Fibroblast of the aortic adventitia (primary cell): Measurements from ENCODE around the gene HDAC8. TPM values are rescaled to one million over a fixed set of nuclear protein-coding genes. Genes with fewer than 3 reads are reported as not detected.
"Not testable (repeated sequence)": the region's sequence is repeated elsewhere in the genome, so short reads cannot be mapped to it uniquely, and the experiment has no call there.

ENCODE experiments used
- DNase-seq: peaks from one replicate; pipeline ENCODE4 v3.0.0-alpha.2; 2010; ENCODE audit warnings: low read depth
- H3K4me3 ChIP-seq: 2 replicates; pipeline ENCODE4 v1.5.1; 2011; ENCODE audit warnings: low read depth, mild to moderate bottlenecking, control low read depth, low read length, moderate library complexity
- total RNA-seq: library from RNA; depleted of rRNA; stranded (reverse); fragments of >200 nt; gene quantifications from 2 replicates; pipeline ENCODE4 v1.2.3, GENCODE V29; 2012; ENCODE audit warnings: low replicate concordance
- TF ChIP-seq, protein P1 (sequence below): IDR thresholded peaks from 2 replicates; pipeline ENCODE4 v1.5.1; 2011; ENCODE audit warnings: mild to moderate bottlenecking, low read length, control low read depth, inconsistent platforms; ENCODE audit not compliant: insufficient read depth

The HDAC8 gene
- total RNA-seq, 1 donor: 18.9 TPM

DNA sequence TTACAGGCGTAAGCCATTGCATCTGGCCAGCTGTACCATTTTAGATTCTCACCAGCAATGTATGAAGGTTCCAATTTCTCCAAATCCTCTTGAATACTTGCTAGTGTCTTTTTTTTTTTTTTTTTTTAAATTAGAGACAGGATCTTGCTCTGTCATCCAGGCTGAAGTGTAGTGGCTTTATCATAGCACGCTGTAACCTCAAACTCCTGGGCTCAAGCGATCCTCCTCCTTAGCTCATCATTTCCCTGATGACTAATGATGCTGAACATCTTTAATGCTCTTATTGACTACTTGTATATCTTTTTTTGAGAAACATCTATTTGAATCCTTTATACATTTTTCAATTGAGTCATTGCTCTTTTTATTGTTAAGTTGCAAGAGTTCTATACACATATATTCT lies 40.3 kb downstream of the HDAC8 start:
- DNase-seq: no peak
- no peak overlapping the region for H3K4me3 ChIP-seq
- TF ChIP-seq, protein P1, sequence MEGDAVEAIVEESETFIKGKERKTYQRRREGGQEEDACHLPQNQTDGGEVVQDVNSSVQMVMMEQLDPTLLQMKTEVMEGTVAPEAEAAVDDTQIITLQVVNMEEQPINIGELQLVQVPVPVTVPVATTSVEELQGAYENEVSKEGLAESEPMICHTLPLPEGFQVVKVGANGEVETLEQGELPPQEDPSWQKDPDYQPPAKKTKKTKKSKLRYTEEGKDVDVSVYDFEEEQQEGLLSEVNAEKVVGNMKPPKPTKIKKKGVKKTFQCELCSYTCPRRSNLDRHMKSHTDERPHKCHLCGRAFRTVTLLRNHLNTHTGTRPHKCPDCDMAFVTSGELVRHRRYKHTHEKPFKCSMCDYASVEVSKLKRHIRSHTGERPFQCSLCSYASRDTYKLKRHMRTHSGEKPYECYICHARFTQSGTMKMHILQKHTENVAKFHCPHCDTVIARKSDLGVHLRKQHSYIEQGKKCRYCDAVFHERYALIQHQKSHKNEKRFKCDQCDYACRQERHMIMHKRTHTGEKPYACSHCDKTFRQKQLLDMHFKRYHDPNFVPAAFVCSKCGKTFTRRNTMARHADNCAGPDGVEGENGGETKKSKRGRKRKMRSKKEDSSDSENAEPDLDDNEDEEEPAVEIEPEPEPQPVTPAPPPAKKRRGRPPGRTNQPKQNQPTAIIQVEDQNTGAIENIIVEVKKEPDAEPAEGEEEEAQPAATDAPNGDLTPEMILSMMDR: no peak

GRCh38 chrX:72526534-72527508 lies 45.8 kb downstream of the HDAC8 start:
- TF ChIP-seq, protein P1: no peak
- no peak overlapping the region for H3K4me3 ChIP-seq
- DNase-seq: peak; percentile 45

DNA sequence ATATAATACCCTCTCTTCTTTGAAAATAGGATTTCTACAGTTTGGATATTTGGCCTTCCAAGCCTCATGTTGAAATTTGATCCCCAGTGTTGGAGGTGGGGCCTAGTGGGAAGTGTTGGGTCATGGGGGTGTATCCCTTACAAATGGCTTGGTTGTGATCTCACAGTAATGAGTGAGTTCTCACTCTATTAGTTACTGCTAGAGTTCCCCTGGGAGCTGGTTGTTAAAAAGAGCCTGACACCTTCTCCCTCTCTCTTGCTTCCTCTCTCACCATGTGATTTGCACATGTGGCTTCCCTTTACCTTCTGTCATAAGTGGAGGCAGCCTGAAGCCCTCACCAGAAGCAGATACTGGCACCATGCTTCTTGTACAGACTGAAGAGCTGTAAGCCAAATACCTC lies 73.9 kb downstream of the HDAC8 start:
- no peak overlapping the region for H3K4me3 ChIP-seq
- DNase-seq: no peak
- TF ChIP-seq, protein P1: no peak

GRCh38 chrX:72495046-72495445 lies 77.6 kb downstream of the HDAC8 start:
- TF ChIP-seq, protein P1: no peak
- peak; percentile 51 for DNase-seq
- no peak overlapping the region for H3K4me3 ChIP-seq

- no peak for DNase-seq
- TF ChIP-seq, protein P1: no peak
- no peak overlapping the region for H3K4me3 ChIP-seq
Observed at GRCh38 chrX:72492499-72492898, 80.1 kb downstream of the HDAC8 start.

DNA sequence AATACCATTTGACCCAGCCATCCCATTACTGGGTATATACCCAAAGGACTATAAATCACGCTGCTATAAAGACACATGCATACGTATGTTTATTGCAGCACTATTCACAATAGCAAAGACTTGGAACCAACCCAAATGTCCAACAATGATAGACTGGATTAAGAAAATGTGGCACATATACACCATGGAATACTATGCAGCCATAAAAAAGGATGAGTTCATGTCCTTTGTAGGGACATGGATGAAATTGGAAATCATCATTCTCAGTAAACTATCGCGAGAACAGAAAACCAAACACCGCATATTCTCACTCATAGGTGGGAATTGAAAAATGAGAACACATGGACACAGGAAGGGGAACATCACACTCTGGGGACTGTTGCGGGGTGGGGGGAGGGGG lies 82.4 kb downstream of the HDAC8 start:
- not testable (repeated sequence) for H3K4me3 ChIP-seq, DNase-seq

GRCh38 chrX:72487661-72488060 lies 85.0 kb downstream of the HDAC8 start:
- no peak for DNase-seq
- TF ChIP-seq, protein P1: no peak
- H3K4me3 ChIP-seq: no peak overlapping the region
